Sigmoid colon (tissue), 7 donors: ENCODE results near the gene DPM2. TPM values are rescaled to one million over a fixed set of nuclear protein-coding genes. Genes with fewer than 3 reads are reported as not detected.

Experiments used
- DNase-seq: peaks from one replicate; pipeline ENCODE4 v3.0.0-alpha.2; 2019
- H3K27ac ChIP-seq, 4 donors: fragments of 200-600 bp; sonication (generic); one replicate each; pipeline ENCODE4 v1.5.1; 2016 to 2019; ENCODE audit warnings: mild to moderate bottlenecking in 1 of 4
- H3K27me3 ChIP-seq, 3 donors: fragments of 200-600 bp; sonication (generic); one replicate each; pipeline ENCODE4 v1.5.1; 2019; ENCODE audit warnings: mild to moderate bottlenecking in 1 of 3
- H3K36me3 ChIP-seq, 4 donors: fragments of 200-600 bp; sonication (generic); one replicate each; pipeline ENCODE4 v1.5.1; 2016 to 2019
- H3K4me1 ChIP-seq, 4 donors: fragments of 200-600 bp; sonication (generic); one replicate each; pipeline ENCODE4 v1.5.1; 2017 to 2019
- H3K4me3 ChIP-seq, 4 donors: fragments of 200-600 bp; sonication (generic); one replicate each; pipeline ENCODE4 v1.5.1; 2017 to 2019; ENCODE audit warnings: mild to moderate bottlenecking in 2 of 4, moderate library complexity in 1 of 4
- H3K9me3 ChIP-seq, 4 donors: fragments of 200-600 bp in 3 of 4; sonication (generic) in 3 of 4; one replicate each; pipeline versions ENCODE4 v1.5.1 to v1.6.1; 2013 to 2019
- EP300 ChIP-seq, 4 donors: sonication (generic); formaldehyde crosslinking; IDR thresholded peaks; one replicate each; pipeline ENCODE4 v1.6.1; 2017; ENCODE audit warnings: antibody characterized with exemption in 4 of 4
- POLR2A ChIP-seq, 2 donors: fragments of 450-650 bp; IDR thresholded peaks; one replicate each; pipeline ENCODE4 v1.6.1; 2016; ENCODE audit warnings: antibody characterized with exemption in 2 of 2, mild to moderate bottlenecking in 2 of 2, moderate library complexity in 2 of 2
- POLR2AphosphoS5 ChIP-seq, 4 donors: sonication (generic); formaldehyde crosslinking; IDR thresholded peaks; one replicate each; pipeline ENCODE4 v1.6.1; 2017; ENCODE audit warnings: antibody characterized with exemption in 4 of 4
- WGBS, 2 donors: extraction: QIAGEN DNeasy Blood & Tissue Kit; methylation state at CpG; one replicate each; pipeline ENCODE4 v1.1.7; 2013; 5-methylcytosine and 5-hydroxymethylcytosine counted together
- intact Hi-C: fragments of 100-400 bp; cut with DNase I; formaldehyde crosslinking; loops from one replicate; pipeline ENCODE4 v1.15.1; 2023
- polyA plus RNA-seq, 3 donors: library from polyadenylated mRNA; stranded (reverse); fragments of 200-250 nt; gene quantifications; one replicate each; pipeline ENCODE4 v1.2.3, GENCODE V29; 2013
- total RNA-seq, 4 donors: library from RNA; depleted of rRNA; stranded (reverse); fragments of >200 nt; gene quantifications; one replicate each; pipeline ENCODE4 v1.1.0, GENCODE V29; 2016
- TF ChIP-seq, protein P1 (sequence below), 4 experiments: fragments of 450-650 bp in 3 of 4; fragments of 200-600 bp in 1 of 4; IDR thresholded peaks; one replicate each; pipeline ENCODE4 v1.5.1; 2016 to 2019; ENCODE audit warnings: antibody characterized with exemption in 4 of 4, mild to moderate bottlenecking in 3 of 4, moderate library complexity in 2 of 4
- donor health status: healthy with polysubstance abuse.
- donor health status: Bipolar disorder and iron deficiency.
- donor health status: healthy.

The DPM2 gene
- total and polyA plus RNA-seq, 7 donors = 6.0 to 41.9 (median 11.9) TPM

- Histone ChIP-seq H3K27ac (peak overlapping the region; percentile 53 to 72 (median 63)), H3K36me3 (peaks cover 0 to 24% (median 12%) of the 10 kb centered on the region in 4 donors), H3K4me3 (no peak overlapping the region), H3K4me1 (peaks cover 0 to 26% (median 18%) of the 10 kb centered on the region in 4 donors), H3K27me3 (no peaks in the 10 kb centered on the region), H3K9me3 (no peaks in the 10 kb centered on the region)
- no peak for DNase-seq
- WGBS, 2 donors = 58 to 78% methylated on average over 12 of the region's 12 CpGs
- intact Hi-C loops = no loop called here
- no peak for TF ChIP-seq POLR2A (IDR thresholded peaks at IDR 0.05)
- TF ChIP-seq POLR2AphosphoS5 (IDR thresholded peaks at IDR 0.05) = no peak
- no peak for TF ChIP-seq EP300 (IDR thresholded peaks at IDR 0.05)
- TF ChIP-seq, protein P1, sequence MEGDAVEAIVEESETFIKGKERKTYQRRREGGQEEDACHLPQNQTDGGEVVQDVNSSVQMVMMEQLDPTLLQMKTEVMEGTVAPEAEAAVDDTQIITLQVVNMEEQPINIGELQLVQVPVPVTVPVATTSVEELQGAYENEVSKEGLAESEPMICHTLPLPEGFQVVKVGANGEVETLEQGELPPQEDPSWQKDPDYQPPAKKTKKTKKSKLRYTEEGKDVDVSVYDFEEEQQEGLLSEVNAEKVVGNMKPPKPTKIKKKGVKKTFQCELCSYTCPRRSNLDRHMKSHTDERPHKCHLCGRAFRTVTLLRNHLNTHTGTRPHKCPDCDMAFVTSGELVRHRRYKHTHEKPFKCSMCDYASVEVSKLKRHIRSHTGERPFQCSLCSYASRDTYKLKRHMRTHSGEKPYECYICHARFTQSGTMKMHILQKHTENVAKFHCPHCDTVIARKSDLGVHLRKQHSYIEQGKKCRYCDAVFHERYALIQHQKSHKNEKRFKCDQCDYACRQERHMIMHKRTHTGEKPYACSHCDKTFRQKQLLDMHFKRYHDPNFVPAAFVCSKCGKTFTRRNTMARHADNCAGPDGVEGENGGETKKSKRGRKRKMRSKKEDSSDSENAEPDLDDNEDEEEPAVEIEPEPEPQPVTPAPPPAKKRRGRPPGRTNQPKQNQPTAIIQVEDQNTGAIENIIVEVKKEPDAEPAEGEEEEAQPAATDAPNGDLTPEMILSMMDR (IDR thresholded peaks at IDR 0.05) = no peak
These were observed 31.9 kb downstream of the DPM2 start for GRCh38 chr9:127905788-127906191.

GRCh38 chr9:127905004-127905728 lies 32.5 kb downstream of the DPM2 start:
- H3K27ac ChIP-seq = peak overlapping the region; percentile 53 to 72 (median 63)
- no peak for TF ChIP-seq EP300 (IDR thresholded peaks at IDR 0.05)
- TF ChIP-seq POLR2A (IDR thresholded peaks at IDR 0.05) = peak in 1 of 2 donors; percentile 86
- peak in 1 of 4 donors; percentile 53 for TF ChIP-seq POLR2AphosphoS5 (IDR thresholded peaks at IDR 0.05)
- H3K27me3 ChIP-seq = no peaks in the 10 kb centered on the region
- no peak overlapping the region for H3K4me3 ChIP-seq
- intact Hi-C loops = no loop called here
- H3K9me3 ChIP-seq = no peaks in the 10 kb centered on the region
- H3K36me3 ChIP-seq = peaks cover 0 to 20% (median 9%) of the 10 kb centered on the region in 4 donors
- H3K4me1 ChIP-seq = peaks cover 0 to 32% (median 24%) of the 10 kb centered on the region in 4 donors
- 28 to 38% methylated on average over 5 of the region's 5 CpGs for WGBS, 2 donors
- DNase-seq = no peak

GRCh38 chr9:127904561-127905003 lies 33.1 kb downstream of the DPM2 start:
- Histone ChIP-seq H3K4me1 (peaks cover 0 to 38% (median 30%) of the 10 kb centered on the region in 4 donors), H3K4me3 (no peak overlapping the region), H3K27me3 (no peaks in the 10 kb centered on the region), H3K36me3 (peaks cover 0 to 14% (median 4%) of the 10 kb centered on the region in 4 donors), H3K27ac (peak overlapping the region; percentile 53 to 72 (median 63)), H3K9me3 (no peaks in the 10 kb centered on the region)
- 38 to 78% methylated on average over 12 of the region's 12 CpGs for WGBS, 2 donors
- TF ChIP-seq EP300 (IDR thresholded peaks at IDR 0.05) (no peak), POLR2A (IDR thresholded peaks at IDR 0.05) (no peak)
- peak; percentile 74 for DNase-seq
- intact Hi-C loops = no loop called here

GRCh38 chr9:127903557-127904475 lies 33.8 kb downstream of the DPM2 start:
- Histone ChIP-seq H3K4me1 (peaks cover 0 to 38% (median 31%) of the 10 kb centered on the region in 4 donors), H3K9me3 (no peaks in the 10 kb centered on the region), H3K27me3 (no peaks in the 10 kb centered on the region), H3K36me3 (peaks cover 0 to 11% (median 4%) of the 10 kb centered on the region in 4 donors), H3K27ac (peak overlapping the region; percentile 53 to 72 (median 63)), H3K4me3 (no peak overlapping the region)
- peak; percentile 84 for DNase-seq
- TF ChIP-seq POLR2A (IDR thresholded peaks at IDR 0.05) = peak in 1 of 2 donors; percentile 44
- TF ChIP-seq EP300 (IDR thresholded peaks at IDR 0.05) = no peak
- peak in 2 of 4 donors; percentile 6 to 46 for TF ChIP-seq POLR2AphosphoS5 (IDR thresholded peaks at IDR 0.05)
- TF ChIP-seq, protein P1 (IDR thresholded peaks at IDR 0.05) = no peak
- WGBS, 2 donors = 31 to 51% methylated on average over 17 of the region's 17 CpGs
- intact Hi-C loops = no loop called here

DNA sequence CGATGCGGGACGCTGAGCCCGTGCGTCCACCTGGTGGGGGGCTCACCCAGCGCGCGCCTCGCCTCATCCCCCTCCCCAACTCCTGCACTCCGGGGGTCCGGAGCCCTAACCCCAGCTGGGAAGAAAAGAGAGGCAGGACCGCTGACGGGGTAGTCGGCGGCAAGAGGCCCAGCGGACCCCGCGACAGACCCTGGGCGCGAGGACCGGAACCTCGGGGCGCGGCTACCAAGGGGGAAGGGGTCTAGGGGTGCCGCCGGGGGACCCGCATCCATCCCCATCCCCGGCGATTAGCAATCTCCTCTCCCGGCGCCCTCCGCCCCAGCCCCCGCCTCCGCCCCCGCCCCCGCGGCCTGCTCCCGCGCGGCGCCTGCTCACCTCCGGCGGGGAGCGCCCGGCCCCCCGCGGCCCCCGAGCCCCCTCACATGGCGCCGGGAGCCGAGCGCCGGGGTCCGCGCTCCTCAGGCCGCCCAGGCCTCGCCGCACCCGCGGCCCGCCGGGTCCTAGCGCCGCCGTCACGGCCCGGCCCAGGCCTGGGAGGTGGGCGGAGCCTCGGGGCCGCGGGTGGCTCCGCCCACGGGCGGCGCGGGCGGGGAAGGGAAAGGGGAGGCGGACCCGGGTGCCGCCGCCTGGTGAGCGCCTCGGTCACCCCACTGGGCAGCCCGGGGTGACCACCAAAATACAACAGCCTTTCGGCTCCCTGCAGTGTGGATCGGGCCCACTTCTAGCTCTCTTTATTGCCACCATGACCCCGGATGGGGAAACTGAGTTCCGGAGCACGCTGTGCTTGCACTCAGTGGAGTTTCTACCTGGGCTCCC lies 38.3 kb downstream of the DPM2 start, which contains the start of gene ST6GALNAC6:
Gene ST6GALNAC6 (minus strand): TSS at position 476 of the 816 bp plus-strand sequence. CDS start 1,622 bp downstream, outside the sequence.
- peak; percentile 85 for DNase-seq
- Histone ChIP-seq H3K36me3 (peaks cover 16 to 21% (median 19%) of the 10 kb centered on the region in 4 donors), H3K27me3 (no peaks in the 10 kb centered on the region), H3K9me3 (no peaks in the 10 kb centered on the region), H3K4me3 (peak within 1 kb of the TSS; percentile 94 to 100 (median 94)), H3K27ac (peak within 1 kb of the TSS; percentile 94 to 98 (median 97)), H3K4me1 (peaks cover 0 to 59% (median 52%) of the 10 kb centered on the region in 4 donors)
- 1% methylated on average over 89 of the region's 89 CpGs for WGBS, 2 donors
- TF ChIP-seq POLR2A (IDR thresholded peaks at IDR 0.05) (peak in 1 of 2 donors; percentile 29), EP300 (IDR thresholded peaks at IDR 0.05) (no peak), POLR2AphosphoS5 (IDR thresholded peaks at IDR 0.05) (peak; percentile 15 to 49 (median 26))
- TF ChIP-seq, protein P1 (IDR thresholded peaks at IDR 0.05) = no peak
- intact Hi-C loops = loop anchor here (2.0 kb wide), 1 partner anchor 17 kb away; the partner anchor contains the start of gene ST6GALNAC4
